ENCODE measurements around the gene ABLIM1. TPM values are rescaled to one million over a fixed set of nuclear protein-coding genes. Genes with fewer than 3 reads are reported as not detected.
A peak's percentile ranks its signal among the peaks of the same experiment; 100 is the strongest.

ABLIM1 gene
- total RNA-seq, 2 donors from 2014 or later = 58.7 to 154 TPM

GRCh38 chr10:114398587-114399331, 259.3 kb downstream of the ABLIM1 start:
- no peaks in the 10 kb centered on the region for H3K36me3 Mint-ChIP-seq (ENCODE audit: low read depth)
- no peaks in the 10 kb centered on the region for H3K9me3 Mint-ChIP-seq
- no peaks in the 10 kb centered on the region for H3K4me1 Mint-ChIP-seq
- no peak overlapping the region for H3K4me3 Mint-ChIP-seq
- H3K27ac Mint-ChIP-seq = no peak overlapping the region
- no peak for ATAC-seq (replicated peaks)
- peaks cover 74% of the 10 kb centered on the region for H3K27me3 Mint-ChIP-seq

- no peaks in the 10 kb centered on the region for H3K4me1 Mint-ChIP-seq
- H3K27ac Mint-ChIP-seq = no peak overlapping the region
- no peaks in the 10 kb centered on the region for H3K36me3 Mint-ChIP-seq (ENCODE audit: low read depth)
- ATAC-seq (replicated peaks) = no peak
- no peaks in the 10 kb centered on the region for H3K9me3 Mint-ChIP-seq
- no peak overlapping the region for H3K4me3 Mint-ChIP-seq
- H3K27me3 Mint-ChIP-seq = peaks cover 74% of the 10 kb centered on the region
Measured at GRCh38 chr10:114397651-114398145, 260.4 kb downstream of the ABLIM1 start.

GRCh38 chr10:114396464-114396863, 261.6 kb downstream of the ABLIM1 start:
- Mint-ChIP-seq H3K27ac (no peak overlapping the region), H3K27me3 (peaks cover 61% of the 10 kb centered on the region), H3K9me3 (no peaks in the 10 kb centered on the region)

DNA sequence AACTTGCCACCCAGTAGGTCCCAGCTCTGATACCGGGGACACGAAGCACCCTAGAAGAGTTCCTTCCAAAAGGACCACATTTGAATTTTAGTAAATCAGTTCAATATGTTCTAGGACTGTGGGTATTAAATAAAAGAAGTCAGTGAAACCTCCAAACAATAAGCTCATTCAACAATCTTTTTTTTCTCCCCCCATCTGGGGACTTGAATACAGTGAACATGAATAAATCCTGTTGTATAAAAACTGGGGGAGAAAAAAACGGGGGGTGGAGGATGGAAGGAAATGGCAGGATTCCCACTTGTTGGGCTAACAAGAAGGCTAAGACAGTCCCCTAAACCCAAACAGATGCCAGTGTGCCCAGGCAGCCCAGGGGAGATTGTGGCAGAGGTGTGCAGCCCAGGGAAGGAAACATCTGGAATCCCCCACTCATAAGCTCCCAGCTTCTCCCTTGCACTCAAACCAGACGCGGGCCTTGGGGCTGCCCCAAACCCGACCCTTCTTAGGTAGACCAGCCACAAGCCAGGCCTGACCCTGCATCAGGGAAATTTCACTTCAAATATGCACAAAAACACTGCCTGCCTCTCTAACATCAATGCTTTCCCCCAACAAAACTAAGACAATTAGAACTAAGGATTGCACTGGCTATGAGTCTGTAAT, 262.6 kb downstream of the ABLIM1 start:
- no peak for ATAC-seq (replicated peaks)
- no peaks in the 10 kb centered on the region for H3K9me3 Mint-ChIP-seq
- H3K27ac Mint-ChIP-seq = no peak overlapping the region
- H3K4me1 Mint-ChIP-seq = no peaks in the 10 kb centered on the region
- H3K27me3 Mint-ChIP-seq = peaks cover 52% of the 10 kb centered on the region
- H3K36me3 Mint-ChIP-seq (ENCODE audit: low read depth) = no peaks in the 10 kb centered on the region
- no peak overlapping the region for H3K4me3 Mint-ChIP-seq

More at GRCh38 chr10:114396464-114396863, 261.6 kb downstream of the ABLIM1 start:
- no peaks in the 10 kb centered on the region for H3K4me1 Mint-ChIP-seq
- H3K36me3 Mint-ChIP-seq (ENCODE audit: low read depth) = no peaks in the 10 kb centered on the region
- no peak for ATAC-seq (replicated peaks)
- H3K4me3 Mint-ChIP-seq = no peak overlapping the region

GRCh38 chr10:114394531-114394930, 263.5 kb downstream of the ABLIM1 start:
- H3K27ac Mint-ChIP-seq = no peak overlapping the region
- no peak overlapping the region for H3K4me3 Mint-ChIP-seq
- H3K27me3 Mint-ChIP-seq = peaks cover 50% of the 10 kb centered on the region
- ATAC-seq (replicated peaks) = no peak
- H3K4me1 Mint-ChIP-seq = no peaks in the 10 kb centered on the region
- no peaks in the 10 kb centered on the region for H3K9me3 Mint-ChIP-seq
- H3K36me3 Mint-ChIP-seq (ENCODE audit: low read depth) = no peaks in the 10 kb centered on the region

GRCh38 chr10:114393886-114394285, 264.2 kb downstream of the ABLIM1 start:
- Mint-ChIP-seq H3K4me1 (no peaks in the 10 kb centered on the region), H3K4me3 (no peak overlapping the region), H3K9me3 (no peaks in the 10 kb centered on the region), H3K27me3 (peaks cover 46% of the 10 kb centered on the region), H3K36me3 (ENCODE audit: low read depth) (no peaks in the 10 kb centered on the region), H3K27ac (no peak overlapping the region)
- no peak for ATAC-seq (replicated peaks)

DNA sequence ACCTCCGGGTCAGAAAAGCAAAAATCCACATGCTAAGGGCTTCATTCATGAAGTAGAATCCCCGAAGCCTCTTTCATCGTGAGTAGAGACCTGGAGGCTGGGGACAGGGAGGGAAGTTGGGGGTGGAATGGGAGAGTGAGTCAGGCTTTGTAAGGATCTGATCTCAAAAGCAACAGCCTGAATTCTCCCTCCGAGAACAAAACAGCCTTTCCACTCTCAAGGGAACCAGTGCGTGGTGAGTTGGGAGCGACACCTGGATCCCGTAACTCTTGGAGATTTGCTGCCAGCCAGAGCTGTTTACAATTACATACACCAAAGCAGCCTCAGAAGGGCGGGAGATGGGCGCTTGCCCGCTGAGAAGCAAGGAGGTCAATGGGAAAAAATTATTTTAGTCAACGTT, 264.6 kb downstream of the ABLIM1 start:
- H3K4me1 Mint-ChIP-seq = peaks cover 2% of the 10 kb centered on the region
- no peaks in the 10 kb centered on the region for H3K36me3 Mint-ChIP-seq (ENCODE audit: low read depth)
- ATAC-seq (replicated peaks) = no peak
- H3K27me3 Mint-ChIP-seq = peaks cover 46% of the 10 kb centered on the region
- no peaks in the 10 kb centered on the region for H3K9me3 Mint-ChIP-seq
- no peak overlapping the region for H3K4me3 Mint-ChIP-seq
- H3K27ac Mint-ChIP-seq = no peak overlapping the region

DNA sequence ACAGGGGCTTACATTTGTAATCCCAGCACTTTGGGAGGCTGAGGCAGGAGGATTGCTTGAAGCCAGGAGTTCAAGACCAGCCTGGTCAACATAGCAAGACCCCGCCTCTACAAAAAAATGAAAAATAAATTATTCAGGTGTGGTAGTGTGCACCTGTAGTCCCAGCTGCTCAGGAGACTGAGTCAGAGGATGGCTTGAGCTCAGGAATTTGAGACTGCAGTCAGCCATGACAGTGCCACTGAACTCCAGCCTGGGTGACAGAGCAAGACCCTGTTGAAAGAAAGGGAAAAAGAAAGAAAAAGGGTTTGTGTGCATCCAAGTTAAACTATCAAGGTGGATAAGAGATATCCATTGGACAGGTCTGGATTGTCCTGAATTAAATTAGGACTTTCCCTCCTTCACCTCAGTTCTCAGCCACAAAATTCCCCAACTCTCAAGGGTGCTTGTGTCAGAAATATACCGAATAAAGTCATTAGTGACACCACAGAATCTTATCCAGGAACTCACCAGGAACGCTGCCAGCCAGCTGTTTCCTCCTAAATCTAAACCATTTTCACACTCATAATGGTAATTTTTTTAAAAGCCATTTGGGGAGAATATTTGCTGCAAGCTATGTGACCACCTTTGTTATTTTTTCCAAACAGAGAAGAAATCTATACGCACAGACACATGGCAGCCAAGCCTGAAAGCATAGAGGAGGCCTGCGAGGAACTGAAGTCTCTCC, 265.8 kb downstream of the ABLIM1 start:
- H3K27me3 Mint-ChIP-seq = peaks cover 50% of the 10 kb centered on the region

DNA sequence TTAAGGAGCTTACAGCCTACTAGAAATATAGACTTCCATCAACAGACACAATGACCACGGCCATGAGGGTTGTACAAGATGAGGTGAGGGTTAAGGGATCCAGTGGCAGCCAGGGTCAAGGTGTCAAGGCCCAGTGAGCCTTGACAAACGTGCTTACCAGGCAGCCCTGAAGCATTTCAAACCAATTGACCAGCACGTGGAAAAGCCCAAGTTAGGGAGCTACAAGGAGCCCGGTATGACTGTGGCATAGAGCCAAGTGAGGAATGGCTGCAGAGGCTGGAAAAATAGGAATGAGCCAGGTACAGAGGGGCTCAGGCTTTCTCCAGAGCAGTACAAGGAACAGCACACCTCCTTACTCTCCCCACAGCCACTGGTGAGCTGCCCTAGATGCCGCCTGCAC, 266.5 kb downstream of the ABLIM1 start:
- no peak overlapping the region for H3K27ac Mint-ChIP-seq
- no peak overlapping the region for H3K4me3 Mint-ChIP-seq
- ATAC-seq (replicated peaks) = no peak
- no peaks in the 10 kb centered on the region for H3K9me3 Mint-ChIP-seq
- H3K27me3 Mint-ChIP-seq = peaks cover 44% of the 10 kb centered on the region
- H3K4me1 Mint-ChIP-seq = peaks cover 7% of the 10 kb centered on the region
- H3K36me3 Mint-ChIP-seq (ENCODE audit: low read depth) = no peaks in the 10 kb centered on the region

More for the DNA sequence above, 265.8 kb downstream of the ABLIM1 start:
- Mint-ChIP-seq H3K4me1 (peaks cover 7% of the 10 kb centered on the region), H3K4me3 (no peak overlapping the region), H3K9me3 (no peaks in the 10 kb centered on the region), H3K36me3 (ENCODE audit: low read depth) (no peaks in the 10 kb centered on the region), H3K27ac (no peak overlapping the region)
- no peak for ATAC-seq (replicated peaks)

- Mint-ChIP-seq H3K4me1 (peaks cover 7% of the 10 kb centered on the region), H3K4me3 (no peak overlapping the region), H3K27ac (no peak overlapping the region), H3K27me3 (peaks cover 25% of the 10 kb centered on the region), H3K9me3 (no peaks in the 10 kb centered on the region), H3K36me3 (ENCODE audit: low read depth) (no peaks in the 10 kb centered on the region)
- ATAC-seq (replicated peaks) = no peak
Measured at GRCh38 chr10:114389426-114389825, 268.6 kb downstream of the ABLIM1 start.

- H3K4me3 Mint-ChIP-seq = no peak overlapping the region
- H3K27ac Mint-ChIP-seq = peak overlapping the region; percentile 28
- peaks cover 15% of the 10 kb centered on the region for H3K27me3 Mint-ChIP-seq
- H3K9me3 Mint-ChIP-seq = no peaks in the 10 kb centered on the region
- H3K4me1 Mint-ChIP-seq = peaks cover 7% of the 10 kb centered on the region
- ATAC-seq (replicated peaks) = peak; percentile 84
- no peaks in the 10 kb centered on the region for H3K36me3 Mint-ChIP-seq (ENCODE audit: low read depth)
Measured at GRCh38 chr10:114388275-114388674, 269.8 kb downstream of the ABLIM1 start.

DNA sequence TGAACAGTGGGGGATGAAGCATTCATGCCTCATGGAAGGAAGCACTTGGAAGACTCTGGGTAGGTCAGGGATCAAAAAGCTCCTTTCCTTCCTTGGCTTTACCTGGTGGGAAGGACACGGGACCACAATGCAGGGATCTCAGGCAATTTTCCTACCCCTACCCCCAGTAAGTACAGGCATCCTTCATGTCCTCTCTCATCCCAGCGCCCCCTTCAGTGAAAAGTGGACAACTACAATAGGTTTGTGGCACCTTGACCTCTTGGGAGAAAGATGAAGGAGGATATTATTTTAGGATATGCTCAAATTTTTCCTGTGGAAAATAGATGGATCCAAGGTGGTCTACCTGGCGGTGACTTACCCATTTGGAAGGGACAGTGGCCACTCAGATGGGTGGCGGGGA, 270.3 kb downstream of the ABLIM1 start:
- Mint-ChIP-seq H3K4me1 (peaks cover 7% of the 10 kb centered on the region), H3K36me3 (ENCODE audit: low read depth) (no peaks in the 10 kb centered on the region), H3K27ac (no peak overlapping the region), H3K27me3 (peaks cover 13% of the 10 kb centered on the region), H3K4me3 (no peak overlapping the region), H3K9me3 (no peaks in the 10 kb centered on the region)
- no peak for ATAC-seq (replicated peaks)

DNA sequence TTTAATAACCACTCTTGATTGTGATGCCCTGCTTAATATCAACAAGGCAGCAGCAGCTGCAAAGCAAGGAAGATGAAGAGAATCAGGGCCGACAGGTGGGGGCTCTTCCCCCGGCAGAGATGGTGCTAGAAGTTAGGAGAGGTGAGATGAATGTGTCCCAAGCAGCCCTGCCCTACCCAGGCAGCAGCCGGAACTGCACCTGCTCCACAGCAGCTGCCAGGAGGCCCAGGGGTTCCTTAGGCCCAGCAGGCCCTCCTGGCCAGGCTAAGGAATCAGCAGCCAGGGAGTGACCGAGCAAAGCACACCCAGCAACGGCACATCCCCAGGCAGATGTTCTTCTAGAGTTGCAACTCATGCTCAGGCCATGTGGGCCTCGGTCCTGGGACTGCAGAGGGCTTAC, 271.6 kb downstream of the ABLIM1 start:
- peaks cover 7% of the 10 kb centered on the region for H3K4me1 Mint-ChIP-seq
- no peak for ATAC-seq (replicated peaks)
- no peak overlapping the region for H3K4me3 Mint-ChIP-seq
- no peaks in the 10 kb centered on the region for H3K9me3 Mint-ChIP-seq
- H3K27me3 Mint-ChIP-seq = peaks cover 20% of the 10 kb centered on the region
- H3K36me3 Mint-ChIP-seq (ENCODE audit: low read depth) = no peaks in the 10 kb centered on the region
- H3K27ac Mint-ChIP-seq = no peak overlapping the region

DNA sequence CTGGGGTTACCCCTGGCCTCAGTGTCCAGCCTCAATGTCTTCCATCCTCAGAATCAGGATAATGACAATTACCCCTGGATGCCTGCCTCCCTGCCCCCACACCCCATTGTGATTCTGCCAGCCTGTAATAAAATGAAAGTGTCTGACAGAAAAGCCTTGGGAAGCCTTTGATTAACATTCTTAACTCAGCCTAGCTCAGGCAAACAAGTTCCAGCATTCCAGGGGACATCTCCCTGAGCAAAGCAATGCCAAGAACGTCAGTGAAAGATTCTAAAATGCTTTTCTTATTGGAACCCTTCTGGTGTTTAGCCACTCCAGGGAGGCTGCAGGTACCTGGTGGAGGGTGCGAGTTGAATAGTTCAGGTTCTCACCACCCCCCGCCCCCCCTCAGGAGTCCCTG, 272.5 kb downstream of the ABLIM1 start:
- Mint-ChIP-seq H3K9me3 (no peaks in the 10 kb centered on the region), H3K36me3 (ENCODE audit: low read depth) (no peaks in the 10 kb centered on the region), H3K4me1 (peaks cover 7% of the 10 kb centered on the region), H3K4me3 (no peak overlapping the region), H3K27ac (no peak overlapping the region), H3K27me3 (peaks cover 24% of the 10 kb centered on the region)
- ATAC-seq (replicated peaks) = no peak
